Dermis microvascular lymphatic vessel endothelial cell (primary cell): ENCODE measurements around the gene UAP1L1. TPM values are rescaled to one million over a fixed set of nuclear protein-coding genes. Genes with fewer than 3 reads are reported as not detected.

Experiments used
- DNase-seq, 2 donors: peaks; one replicate each; pipeline versions ENCODE4 v3.0.0 to v3.0.0-alpha.2; 2010; ENCODE audit warnings: low read depth in 2 of 2
- total RNA-seq: library from RNA; depleted of rRNA; stranded (reverse); fragments of >200 nt; gene quantifications from 2 replicates; pipeline ENCODE4 v1.2.1, GENCODE V29; 2014

The UAP1L1 gene
- total RNA-seq, 1 donor from 2014 or later: 12.8 TPM

GRCh38 chr9:137074657-137075274 lies 2.6 kb upstream of the UAP1L1 start:
- no peak for DNase-seq

- DNase-seq: no peak
Observed at GRCh38 chr9:137075275-137075775, 2.0 kb upstream of the UAP1L1 start.

GRCh38 chr9:137076636-137077009 lies 694 bp upstream of the UAP1L1 start:
- DNase-seq: no peak

- peak in 1 of 2 donors; percentile 45 for DNase-seq
Observed at GRCh38 chr9:137077758-137078693, 709 bp downstream of the UAP1L1 start.

GRCh38 chr9:137078701-137079400 lies 1.5 kb downstream of the UAP1L1 start:
- DNase-seq: no peak

GRCh38 chr9:137079401-137079787 lies 2.1 kb downstream of the UAP1L1 start:
- no peak for DNase-seq

- DNase-seq: no peak
Observed at GRCh38 chr9:137080260-137081122, 3.2 kb downstream of the UAP1L1 start.

- DNase-seq: no peak
Observed at GRCh38 chr9:137082222-137082924, 5.1 kb downstream of the UAP1L1 start.

GRCh38 chr9:137082925-137083290 lies 5.6 kb downstream of the UAP1L1 start:
- DNase-seq: no peak

- DNase-seq: peak in 1 of 2 donors; percentile 88
Observed at GRCh38 chr9:137083394-137084004, 6.2 kb downstream of the UAP1L1 start.

- no peak for DNase-seq
Observed at GRCh38 chr9:137084526-137084925, 7.2 kb downstream of the UAP1L1 start.

GRCh38 chr9:137085920-137086530 lies 8.7 kb downstream of the UAP1L1 start:
- peak in 1 of 2 donors; percentile 37 for DNase-seq

- DNase-seq: peak; percentile 97 to 99
Observed at GRCh38 chr9:137086531-137087408, 9.5 kb downstream of the UAP1L1 start, which contains the start of gene MAN1B1. Gene MAN1B1 (plus strand): TSS chr9:137086985. CDS start chr9:137087000, 15 bp downstream.

GRCh38 chr9:137087409-137087925 lies 10.2 kb downstream of the UAP1L1 start:
- DNase-seq: peak in 1 of 2 donors; percentile 12

GRCh38 chr9:137088121-137088520 lies 10.8 kb downstream of the UAP1L1 start:
- DNase-seq: no peak

- DNase-seq: no peak
Observed at GRCh38 chr9:137089232-137089947, 12.1 kb downstream of the UAP1L1 start.
